Cardiac muscle cell (in vitro differentiated cells and primary cell): ENCODE measurements around the gene PODNL1. TPM values are rescaled to one million over a fixed set of nuclear protein-coding genes. Genes with fewer than 3 reads are reported as not detected.
A peak's percentile ranks its signal among the peaks of the same experiment; 100 is the strongest.

Source experiments
- DNase-seq, 2 donors: peaks; one replicate each; pipeline versions ENCODE4 v3.0.0 to v3.0.0-alpha.2; 2010 to 2017; ENCODE audit warnings: low read depth in 1 of 2, low spot score in 1 of 2
- H3K27ac ChIP-seq: fragments of 200-600 bp; sonication (generic); 2 replicates; pipeline ENCODE4 v1.5.1; 2016
- H3K27me3 ChIP-seq: fragments of 200-600 bp; sonication (generic); 2 replicates; pipeline ENCODE4 v1.6.0; 2016; ENCODE audit warnings: control low read depth
- H3K36me3 ChIP-seq: fragments of 200-600 bp; sonication (generic); 2 replicates; pipeline ENCODE4 v1.5.1; 2016; ENCODE audit warnings: control low read depth
- H3K4me1 ChIP-seq: fragments of 200-600 bp; sonication (generic); 2 replicates; pipeline ENCODE4 v1.8.1; 2017; ENCODE audit warnings: low read depth, mild to moderate bottlenecking, mixed run types
- H3K4me3 ChIP-seq: fragments of 200-600 bp; sonication (generic); 2 replicates; pipeline ENCODE4 v1.5.1; 2016; ENCODE audit warnings: mild to moderate bottlenecking
- H3K9me3 ChIP-seq: fragments of 200-600 bp; sonication (generic); 2 replicates; pipeline ENCODE4 v1.5.1; 2017; ENCODE audit warnings: low read depth, mild to moderate bottlenecking, control low read depth
- CTCF ChIP-seq: IDR thresholded peaks from 2 replicates; pipeline ENCODE4 v1.5.1; 2012; ENCODE audit warnings: low read depth, mild to moderate bottlenecking, low read length
- polyA plus RNA-seq: library from polyadenylated mRNA; unstranded; fragments of >200 nt; fragmentation: Nextera tagmentation; extraction: Ambion mirVana; gene quantifications from 2 replicates; pipeline ENCODE4 v1.2.1, GENCODE V29; 2016
- total RNA-seq: library from RNA; depleted of rRNA; stranded (reverse); fragments of >200 nt; gene quantifications from 2 replicates; pipeline ENCODE4 v1.2.3, GENCODE V29; 2016

The PODNL1 gene
- total and polyA plus RNA-seq, 2 experiments from 2014 or later, result 0.24 TPM; not detected in 1

GRCh38 chr19:13884726-13885591 is 53.3 kb downstream of the PODNL1 start:
- Histone ChIP-seq H3K36me3 (no peaks in the 10 kb centered on the region), H3K4me3 (no peak overlapping the region), H3K27ac (no peak overlapping the region), H3K9me3 (no peaks in the 10 kb centered on the region), H3K27me3 (no peaks in the 10 kb centered on the region), H3K4me1 (peaks cover 19% of the 10 kb centered on the region)
- TF ChIP-seq CTCF, result no peak
- no peak for DNase-seq

- TF ChIP-seq CTCF, result peak; percentile 20
- H3K27me3 ChIP-seq, result no peaks in the 10 kb centered on the region
- H3K36me3 ChIP-seq, result no peaks in the 10 kb centered on the region
- no peak overlapping the region for H3K4me3 ChIP-seq
- no peak overlapping the region for H3K27ac ChIP-seq
- H3K4me1 ChIP-seq, result peaks cover 19% of the 10 kb centered on the region
- DNase-seq, result no peak
- no peaks in the 10 kb centered on the region for H3K9me3 ChIP-seq
These were observed 54.6 kb downstream of the PODNL1 start for GRCh38 chr19:13883516-13884064.

GRCh38 chr19:13882836-13883235 is 55.4 kb downstream of the PODNL1 start:
- no peaks in the 10 kb centered on the region for H3K9me3 ChIP-seq
- DNase-seq, result no peak
- no peak for TF ChIP-seq CTCF

GRCh38 chr19:13882419-13882795 is 55.8 kb downstream of the PODNL1 start:
- peaks cover 19% of the 10 kb centered on the region for H3K4me1 ChIP-seq
- no peak for TF ChIP-seq CTCF
- H3K27ac ChIP-seq, result no peak overlapping the region
- no peak for DNase-seq
- H3K4me3 ChIP-seq, result no peak overlapping the region
- no peaks in the 10 kb centered on the region for H3K9me3 ChIP-seq
- no peaks in the 10 kb centered on the region for H3K36me3 ChIP-seq
- H3K27me3 ChIP-seq, result no peaks in the 10 kb centered on the region

More at GRCh38 chr19:13882836-13883235, 55.4 kb downstream of the PODNL1 start:
- H3K27ac ChIP-seq, result no peak overlapping the region
- no peaks in the 10 kb centered on the region for H3K27me3 ChIP-seq
- no peaks in the 10 kb centered on the region for H3K36me3 ChIP-seq
- peaks cover 19% of the 10 kb centered on the region for H3K4me1 ChIP-seq
- H3K4me3 ChIP-seq, result no peak overlapping the region

- DNase-seq, result peak in 1 of 2 donors; percentile 67
- Histone ChIP-seq H3K9me3 (no peaks in the 10 kb centered on the region), H3K27me3 (no peaks in the 10 kb centered on the region), H3K4me1 (peaks cover 19% of the 10 kb centered on the region), H3K36me3 (no peaks in the 10 kb centered on the region), H3K27ac (peak overlapping the region; percentile 70), H3K4me3 (no peak overlapping the region)
- TF ChIP-seq CTCF, result no peak
These were observed 56.4 kb downstream of the PODNL1 start for GRCh38 chr19:13881692-13882418.
